Epithelial cell of esophagus (primary cell): Measurements from ENCODE around the gene RASD2.

Experiments used
- DNase-seq: peaks from one replicate; pipeline ENCODE4 v3.0.0; 2010; ENCODE audit warnings: low read depth
- H3K4me3 ChIP-seq: 2 replicates; pipeline ENCODE4 v1.5.1; 2011; ENCODE audit warnings: mild to moderate bottlenecking, low read length, control low read depth
- TF ChIP-seq, protein P1 (sequence below): IDR thresholded peaks from 2 replicates; pipeline ENCODE4 v1.5.1; 2011; ENCODE audit warnings: low read depth, mild to moderate bottlenecking, low read length, control low read depth, inconsistent platforms; ENCODE audit not compliant: insufficient read depth; ENCODE audit errors: missing control alignments

Gene RASD2

DNA sequence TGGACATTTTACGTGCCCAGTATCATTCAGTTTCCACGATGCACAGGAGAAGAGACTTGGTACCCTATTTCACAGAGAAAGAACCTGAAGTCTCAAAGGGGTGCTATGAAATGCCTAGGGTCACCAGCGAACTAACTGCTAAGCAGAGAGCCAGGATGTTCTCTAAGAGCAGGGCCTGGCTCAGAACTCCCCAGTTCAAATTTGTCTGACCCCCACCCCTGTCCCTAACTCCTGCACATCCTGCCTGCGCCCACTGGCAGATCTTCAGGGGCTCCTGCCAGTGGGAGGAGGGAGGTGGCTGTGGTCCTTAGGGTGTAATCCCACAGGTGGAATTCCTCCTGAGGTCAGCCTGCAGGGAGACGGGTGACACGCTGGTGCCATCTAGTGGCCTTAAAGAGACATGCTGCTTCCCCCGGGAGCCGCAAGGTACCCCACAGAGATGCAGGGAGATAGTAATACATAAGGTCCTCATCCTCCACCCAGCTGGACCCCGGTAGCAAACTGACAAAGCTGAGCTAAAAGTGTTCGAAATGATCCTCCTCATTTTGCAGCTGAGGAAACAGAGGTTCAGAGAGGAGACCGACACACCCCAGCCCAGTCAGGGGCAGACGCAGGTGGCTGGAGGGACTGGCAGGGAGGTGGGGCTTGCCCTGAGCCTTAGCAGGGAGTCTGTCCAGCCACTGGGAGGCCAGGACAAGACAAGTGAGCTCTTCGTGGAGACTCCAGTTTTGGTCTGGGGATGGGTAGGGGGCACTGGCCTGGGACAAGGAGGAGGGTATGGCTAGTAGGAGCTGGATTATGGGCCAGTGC lies 42.4 kb downstream of the RASD2 start:
- peak; percentile 70 for DNase-seq
- TF ChIP-seq, protein P1, sequence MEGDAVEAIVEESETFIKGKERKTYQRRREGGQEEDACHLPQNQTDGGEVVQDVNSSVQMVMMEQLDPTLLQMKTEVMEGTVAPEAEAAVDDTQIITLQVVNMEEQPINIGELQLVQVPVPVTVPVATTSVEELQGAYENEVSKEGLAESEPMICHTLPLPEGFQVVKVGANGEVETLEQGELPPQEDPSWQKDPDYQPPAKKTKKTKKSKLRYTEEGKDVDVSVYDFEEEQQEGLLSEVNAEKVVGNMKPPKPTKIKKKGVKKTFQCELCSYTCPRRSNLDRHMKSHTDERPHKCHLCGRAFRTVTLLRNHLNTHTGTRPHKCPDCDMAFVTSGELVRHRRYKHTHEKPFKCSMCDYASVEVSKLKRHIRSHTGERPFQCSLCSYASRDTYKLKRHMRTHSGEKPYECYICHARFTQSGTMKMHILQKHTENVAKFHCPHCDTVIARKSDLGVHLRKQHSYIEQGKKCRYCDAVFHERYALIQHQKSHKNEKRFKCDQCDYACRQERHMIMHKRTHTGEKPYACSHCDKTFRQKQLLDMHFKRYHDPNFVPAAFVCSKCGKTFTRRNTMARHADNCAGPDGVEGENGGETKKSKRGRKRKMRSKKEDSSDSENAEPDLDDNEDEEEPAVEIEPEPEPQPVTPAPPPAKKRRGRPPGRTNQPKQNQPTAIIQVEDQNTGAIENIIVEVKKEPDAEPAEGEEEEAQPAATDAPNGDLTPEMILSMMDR, result peak; percentile 96
- no peak overlapping the region for H3K4me3 ChIP-seq

DNA sequence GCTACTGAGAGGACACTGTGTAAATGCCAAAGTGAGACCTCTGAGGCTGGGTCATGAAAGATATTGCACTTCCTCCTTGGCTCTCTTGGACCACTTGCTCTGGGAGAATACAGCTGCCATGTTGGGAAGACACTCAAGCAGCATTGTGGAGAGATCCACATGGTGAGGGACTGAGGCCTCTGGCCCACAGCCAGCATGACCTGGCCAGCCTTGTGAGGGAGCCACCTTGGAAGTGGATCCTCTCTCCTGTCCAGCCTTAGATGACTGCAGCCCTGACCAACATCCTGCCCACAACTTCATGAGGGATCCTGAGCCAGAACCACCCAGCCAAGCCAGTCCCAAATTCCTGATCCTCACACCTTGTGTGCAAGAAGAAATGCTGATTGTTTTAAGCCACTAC lies 46.1 kb downstream of the RASD2 start:
- TF ChIP-seq, protein P1, result no peak
- no peak for DNase-seq
- H3K4me3 ChIP-seq, result no peak overlapping the region

DNA sequence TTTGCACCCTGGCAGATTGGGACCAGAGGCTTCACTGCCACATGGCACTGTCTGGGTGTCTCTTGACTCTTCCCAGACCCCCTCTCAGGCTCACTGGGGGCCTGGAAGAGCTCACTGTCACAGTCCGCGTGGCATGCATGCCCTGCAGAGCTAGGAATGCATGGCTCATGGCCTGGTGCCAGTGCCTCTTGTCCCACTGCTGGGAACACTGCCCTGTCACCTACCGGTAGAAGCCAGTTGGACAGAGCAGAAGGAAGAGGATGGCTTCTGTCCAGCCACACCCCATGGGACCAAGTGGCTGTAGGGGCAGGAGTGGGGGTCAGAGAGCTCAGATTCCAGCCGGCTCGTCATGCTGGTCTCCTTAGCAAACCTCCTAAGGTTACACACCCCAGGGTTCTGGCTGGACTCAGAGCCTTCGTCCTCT lies 46.8 kb downstream of the RASD2 start:
- TF ChIP-seq, protein P1, result no peak
- no peak overlapping the region for H3K4me3 ChIP-seq
- no peak for DNase-seq

DNA sequence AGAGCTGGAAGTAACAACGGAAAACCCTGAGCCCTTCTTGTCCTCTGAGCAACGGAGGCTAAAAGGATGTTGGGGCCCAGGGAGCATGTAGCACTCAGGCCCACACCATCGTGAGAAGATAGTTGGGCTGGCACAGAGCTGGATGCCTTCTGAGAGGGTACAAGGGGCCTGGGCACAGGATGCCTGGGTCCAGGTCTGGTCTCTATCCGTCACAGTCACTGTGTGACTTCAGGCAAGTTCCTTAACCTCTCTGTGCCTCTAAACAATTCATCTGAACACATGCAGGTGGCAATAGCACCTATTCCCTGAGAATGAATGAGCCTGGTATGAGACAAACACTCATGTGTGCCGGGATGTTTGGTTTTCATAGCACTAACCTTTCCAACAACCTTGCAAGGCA lies 47.3 kb downstream of the RASD2 start:
- DNase-seq, result no peak
- TF ChIP-seq, protein P1, result no peak
- H3K4me3 ChIP-seq, result no peak overlapping the region

DNA sequence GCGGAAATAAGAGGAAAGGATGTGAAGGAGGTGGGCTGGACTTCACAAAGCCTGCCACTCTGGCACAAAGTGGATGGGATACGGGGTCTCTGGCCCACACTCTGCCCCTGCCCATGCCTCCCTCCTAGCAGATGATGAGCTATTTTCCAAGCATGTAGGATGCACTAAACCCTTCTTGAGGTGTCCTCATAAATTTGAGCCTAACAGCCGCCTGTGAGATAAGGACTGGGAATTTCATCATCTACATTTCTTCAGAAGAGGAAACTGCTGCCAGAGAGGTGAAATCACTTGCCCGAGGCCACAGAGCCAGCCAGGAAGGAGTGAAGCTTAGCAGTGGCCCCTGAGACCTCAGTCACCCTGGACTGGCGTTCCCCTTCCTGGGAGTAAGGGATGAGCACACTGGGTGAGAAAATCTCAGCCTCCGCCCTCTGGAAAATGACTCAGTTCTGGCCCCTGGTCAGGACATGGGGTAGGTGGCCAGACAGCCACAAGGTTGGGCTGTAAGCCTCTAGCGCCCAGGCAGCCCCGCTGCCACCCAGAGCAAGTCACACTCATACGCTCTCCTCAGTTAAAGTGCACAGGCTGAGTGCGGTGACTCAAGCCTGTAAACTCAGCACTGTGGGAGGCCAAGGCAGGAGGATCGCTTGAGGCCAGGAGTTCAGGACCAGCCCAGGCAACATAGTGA lies 48.6 kb downstream of the RASD2 start:
- TF ChIP-seq, protein P1, result no peak
- H3K4me3 ChIP-seq, result no peak overlapping the region
- DNase-seq, result peak; percentile 99

DNA sequence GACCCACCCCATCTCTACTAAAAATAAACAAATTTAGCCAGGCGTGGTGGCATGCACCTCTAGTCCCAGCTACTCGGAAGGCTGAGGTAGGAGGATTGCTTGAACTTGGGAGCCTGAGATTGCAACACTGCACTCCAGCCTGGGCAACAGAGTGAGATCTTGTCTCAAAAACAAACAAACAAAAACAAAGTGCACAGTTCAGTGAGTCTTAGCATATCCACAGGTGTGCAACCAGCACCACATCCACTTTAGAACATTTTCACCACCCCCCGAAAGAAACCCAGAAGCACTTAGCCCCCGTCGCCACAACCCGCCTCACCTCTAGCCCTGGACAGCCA lies 49.1 kb downstream of the RASD2 start:
- H3K4me3 ChIP-seq, result no peak overlapping the region
- TF ChIP-seq, protein P1, result no peak
- DNase-seq, result no peak

DNA sequence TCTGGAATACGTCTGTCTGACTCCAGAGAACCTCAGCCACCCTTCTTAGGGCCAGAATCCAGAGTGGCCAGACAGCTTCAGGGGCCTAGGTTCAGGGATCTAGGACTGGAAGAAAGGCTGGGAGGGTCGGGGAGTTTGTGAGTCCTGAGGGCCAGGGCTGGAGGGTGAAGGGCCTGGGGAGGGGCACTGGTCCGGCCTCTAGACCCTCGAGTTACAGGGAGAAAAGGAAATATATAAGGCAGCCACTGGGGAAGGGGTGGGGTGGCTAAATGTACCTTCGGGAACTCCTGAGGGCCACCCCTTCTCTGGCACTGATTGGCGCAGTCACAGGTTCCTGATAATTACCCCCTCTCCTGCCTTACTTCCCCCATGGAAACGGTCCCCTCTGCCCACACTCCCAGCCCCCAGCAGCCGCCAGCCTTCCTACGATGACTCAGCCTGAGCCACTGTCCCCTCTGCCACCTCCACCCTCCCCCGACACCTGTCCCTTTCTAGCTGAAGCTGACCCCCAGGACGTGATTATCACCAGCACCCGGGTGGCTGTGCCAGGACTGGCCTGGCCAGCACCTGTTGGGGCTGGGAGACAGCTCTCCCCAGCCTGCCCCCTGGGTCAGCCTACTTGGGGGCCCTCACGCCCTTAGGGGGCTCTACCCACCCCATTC lies 50.1 kb downstream of the RASD2 start:
- DNase-seq, result no peak
- H3K4me3 ChIP-seq, result no peak overlapping the region
- TF ChIP-seq, protein P1, result no peak
